ENCODE results near the gene OR5D16.
"Not testable (repeated sequence)": the region's sequence is repeated elsewhere in the genome, so short reads cannot be mapped to it uniquely, and the experiment has no call there.

Gene OR5D16

DNA sequence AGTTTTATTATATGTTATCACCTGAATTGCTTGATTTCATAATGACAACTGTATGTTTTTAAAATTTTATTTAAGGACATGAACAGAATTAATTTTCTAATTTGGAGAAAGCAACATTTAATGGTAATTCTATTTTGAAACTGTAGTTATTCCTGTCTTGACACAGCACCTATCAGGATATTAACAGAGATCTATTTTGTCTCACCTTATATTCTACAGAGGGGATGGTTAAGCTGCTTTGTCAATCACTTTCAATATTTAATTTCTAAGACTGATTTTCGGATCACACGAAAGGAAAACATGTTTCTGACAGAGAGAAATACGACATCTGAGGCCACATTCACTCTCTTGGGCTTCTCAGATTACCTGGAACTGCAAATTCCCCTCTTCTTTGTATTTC is at the start of gene OR5D16:
TSS of gene OR5D16 (plus strand) at position 301 of the 400 bp plus-strand sequence. CDS start at position 301, 0 bp downstream.
- no peak for DNase-seq (ENCODE audit: low read depth in 2 of 2)

DNA sequence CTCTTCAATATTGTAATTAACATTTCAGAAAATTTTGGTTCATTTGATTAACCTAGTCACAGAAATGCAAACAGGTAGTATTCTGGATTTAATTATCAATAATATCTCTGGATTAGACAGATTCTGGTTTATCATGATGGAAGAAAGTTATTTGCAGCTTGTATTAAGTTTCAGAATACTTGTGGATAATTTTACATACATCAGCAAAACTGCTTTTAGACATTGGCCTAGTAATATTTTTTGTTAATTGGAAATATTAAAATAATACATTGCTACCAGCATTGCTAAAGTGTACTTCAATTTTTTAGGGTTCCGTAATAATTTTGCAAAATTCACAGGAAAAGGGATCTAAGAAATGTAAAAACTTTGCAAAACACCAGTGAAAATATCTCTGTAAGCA is 46.9 kb upstream of the OR5D16 start:
- no peak for DNase-seq (ENCODE audit: low read depth in 2 of 2)

DNA sequence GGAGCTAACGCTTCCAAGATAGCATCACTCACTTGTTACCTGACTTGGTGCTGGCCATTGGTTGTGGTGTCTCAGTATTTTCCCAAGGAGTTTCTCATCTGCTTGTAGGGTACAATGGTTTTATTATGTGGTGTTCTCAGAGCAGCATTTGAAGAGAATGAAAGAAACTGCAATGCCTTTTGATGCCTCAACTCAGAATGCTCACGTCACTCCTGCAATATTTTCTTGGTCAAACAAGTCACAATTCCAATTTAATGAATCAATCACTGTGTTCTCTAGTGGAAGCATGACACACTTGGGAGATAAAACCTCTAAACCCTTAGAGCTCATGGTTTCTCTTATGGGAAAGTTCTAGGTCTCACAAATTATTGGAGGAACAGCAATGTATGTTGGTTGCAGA is 45.2 kb upstream of the OR5D16 start:
- no peak for DNase-seq (ENCODE audit: low read depth in 2 of 2)

DNA sequence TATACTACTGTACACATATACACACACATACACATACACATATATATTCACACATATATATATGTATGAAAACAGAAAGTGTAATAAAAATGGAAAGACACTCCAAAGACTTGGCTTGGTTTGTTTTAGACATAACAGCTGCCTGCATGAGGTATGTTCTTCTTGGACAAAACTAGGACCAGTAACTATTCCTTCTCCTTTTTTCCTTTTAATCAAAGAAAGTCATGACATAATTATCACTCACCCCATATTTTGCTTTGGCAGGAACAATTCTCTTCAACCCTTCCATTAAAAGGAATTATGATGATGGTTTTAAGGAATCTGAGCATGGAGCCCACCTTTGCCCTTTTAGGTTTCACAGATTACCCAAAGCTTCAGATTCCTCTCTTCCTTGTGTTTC is 43.3 kb upstream of the OR5D16 start, which contains the start of gene OR5D14:
TSS of gene OR5D14 (plus strand) at position 301 of the 400 bp plus-strand sequence. CDS start at position 301, 0 bp downstream.
- no peak for DNase-seq (ENCODE audit: low read depth in 2 of 2)

DNA sequence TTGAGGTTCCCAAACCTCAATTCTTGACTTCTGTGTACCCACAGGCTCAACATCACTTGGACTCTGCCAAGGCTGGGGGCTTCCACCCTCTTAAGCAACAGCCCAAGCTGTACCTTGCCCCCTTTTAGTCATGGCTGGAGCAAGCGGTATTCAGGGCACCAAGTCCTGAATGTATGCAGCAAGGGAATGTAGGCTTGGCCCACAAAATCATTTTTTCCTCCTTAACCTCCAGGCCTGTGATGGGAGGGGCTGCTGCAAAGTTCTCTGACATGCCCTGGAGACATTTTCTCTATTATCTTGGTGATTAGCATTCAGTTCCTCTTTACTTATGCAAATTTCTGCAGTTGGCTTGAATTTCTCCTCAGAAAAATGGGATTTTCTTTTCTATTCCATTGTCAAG is 32.3 kb upstream of the OR5D16 start:
- no peak for DNase-seq (ENCODE audit: low read depth in 2 of 2)

DNA sequence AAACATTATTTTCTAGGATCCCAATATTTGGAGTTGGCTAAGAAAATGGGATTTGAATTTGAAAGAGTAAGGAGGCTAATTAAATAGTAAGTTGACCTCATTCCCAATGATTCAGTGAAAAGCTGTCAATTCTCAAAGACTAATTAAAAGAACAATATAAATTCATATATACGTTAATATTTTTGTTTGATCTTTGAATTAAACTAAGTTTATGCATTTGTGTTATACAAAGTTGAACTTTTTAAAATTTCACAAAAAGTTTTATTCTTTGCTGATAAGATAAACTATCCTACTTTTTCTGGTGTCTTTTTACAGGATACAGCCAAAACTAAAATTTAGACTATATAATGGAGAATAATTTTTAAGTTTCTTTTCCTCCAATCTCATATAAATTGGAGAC is 27.5 kb upstream of the OR5D16 start, which contains the start of gene OR5L1:
TSS of gene OR5L1 (plus strand) at position 301 of the 400 bp plus-strand sequence. CDS start 100 bp downstream, outside the sequence.
- DNase-seq (ENCODE audit: low read depth in 2 of 2): no peak

DNA sequence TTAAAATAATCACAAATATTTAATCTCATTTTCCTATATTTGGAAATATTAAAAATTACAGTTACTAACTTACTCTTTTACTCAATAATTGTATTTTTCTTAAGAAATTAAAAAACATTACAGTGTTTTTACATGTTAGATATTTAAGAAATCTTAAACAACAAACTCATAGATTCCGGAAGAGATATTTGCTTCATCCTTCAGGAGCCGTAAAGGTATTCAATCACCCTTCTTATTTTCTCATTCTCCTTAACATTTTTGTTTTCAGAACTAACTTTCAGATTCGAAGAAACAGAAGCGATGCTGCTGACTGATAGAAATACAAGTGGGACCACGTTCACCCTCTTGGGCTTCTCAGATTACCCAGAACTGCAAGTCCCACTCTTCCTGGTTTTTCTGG is 19.2 kb upstream of the OR5D16 start, which contains the start of gene OR5D18:
TSS of gene OR5D18 (plus strand) at position 301 of the 400 bp plus-strand sequence. CDS start at position 301, 0 bp downstream.
- DNase-seq (ENCODE audit: low read depth in 2 of 2): no peak

DNA sequence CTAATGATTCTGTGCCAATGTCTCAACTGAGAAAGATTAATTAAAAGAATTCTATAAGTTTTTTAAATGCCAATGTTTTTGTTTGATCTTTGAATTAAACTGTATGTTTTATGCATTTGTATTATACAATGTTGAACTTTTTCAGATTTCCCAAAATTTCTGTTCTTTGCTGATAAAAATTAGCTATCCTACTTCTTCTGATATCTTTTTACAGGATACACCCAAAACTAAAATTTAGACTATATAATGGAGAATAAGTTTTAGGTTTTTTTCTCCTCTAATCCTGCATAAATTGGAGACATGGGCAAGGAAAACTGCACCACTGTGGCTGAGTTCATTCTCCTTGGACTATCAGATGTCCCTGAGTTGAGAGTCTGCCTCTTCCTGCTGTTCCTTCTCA is 11.6 kb upstream of the OR5D16 start, which contains the start of gene OR5L2:
TSS of gene OR5L2 (plus strand) at position 301 of the 400 bp plus-strand sequence. CDS start at position 301, 0 bp downstream.
- DNase-seq (ENCODE audit: low read depth in 2 of 2): no peak

DNA sequence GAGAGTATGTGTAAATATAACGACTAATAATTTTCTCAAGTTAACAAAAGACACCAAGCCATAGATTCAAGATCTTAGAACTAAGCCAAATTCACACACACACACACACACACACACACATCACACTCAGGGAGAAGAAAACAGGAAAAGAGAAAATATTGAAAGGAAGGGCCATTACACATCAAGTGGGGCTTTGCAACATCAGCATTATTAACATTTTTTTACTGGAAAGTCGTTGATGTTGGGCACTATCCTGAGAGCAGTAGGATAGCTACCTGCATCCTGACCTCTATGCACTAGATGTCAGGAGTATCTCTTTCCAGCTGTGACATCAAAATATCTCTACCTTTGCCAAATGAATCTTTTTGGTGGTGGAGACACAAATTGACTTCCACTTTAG is 8.9 kb downstream of the OR5D16 start:
- DNase-seq (ENCODE audit: low read depth in 2 of 2): no peak

DNA sequence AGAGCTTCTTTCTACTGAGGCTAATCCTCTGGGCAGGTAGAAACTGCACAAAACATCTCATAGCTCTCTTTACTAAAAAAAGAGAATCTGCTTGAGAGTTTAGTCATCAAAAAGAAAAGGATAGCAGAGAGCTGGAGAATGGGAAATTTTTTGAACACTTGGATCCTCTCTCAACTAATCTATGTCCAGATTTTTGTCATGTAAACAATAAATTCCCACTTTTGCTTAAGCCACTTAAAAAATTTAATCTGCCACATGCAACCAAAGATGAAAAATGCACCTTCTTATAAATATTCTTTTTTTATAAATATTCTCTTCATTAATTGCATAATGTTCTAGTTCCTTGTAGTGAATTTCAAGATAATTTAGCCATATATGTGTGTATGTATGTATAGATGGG is 10.5 kb downstream of the OR5D16 start:
- DNase-seq (ENCODE audit: low read depth in 2 of 2): no peak

DNA sequence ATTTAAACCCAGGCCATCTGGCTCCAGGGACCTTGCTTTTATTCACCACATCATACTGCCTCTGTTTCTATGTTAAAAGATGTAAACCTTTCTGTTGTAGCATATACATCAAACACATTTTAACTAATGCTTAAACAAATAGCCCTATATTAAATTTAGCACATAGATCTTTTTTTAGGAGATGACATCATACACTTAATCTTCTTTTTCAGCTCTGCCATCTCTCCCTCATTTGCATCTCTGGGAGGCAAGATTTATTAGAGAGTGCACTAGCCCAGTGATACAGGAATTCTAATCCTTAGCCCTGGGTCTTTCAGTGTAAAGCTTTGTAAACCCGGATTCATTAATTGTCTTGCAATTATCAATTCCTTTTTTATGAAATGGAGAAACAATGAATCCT is 13.6 kb downstream of the OR5D16 start:
- no peak for DNase-seq (ENCODE audit: low read depth in 2 of 2)

DNA sequence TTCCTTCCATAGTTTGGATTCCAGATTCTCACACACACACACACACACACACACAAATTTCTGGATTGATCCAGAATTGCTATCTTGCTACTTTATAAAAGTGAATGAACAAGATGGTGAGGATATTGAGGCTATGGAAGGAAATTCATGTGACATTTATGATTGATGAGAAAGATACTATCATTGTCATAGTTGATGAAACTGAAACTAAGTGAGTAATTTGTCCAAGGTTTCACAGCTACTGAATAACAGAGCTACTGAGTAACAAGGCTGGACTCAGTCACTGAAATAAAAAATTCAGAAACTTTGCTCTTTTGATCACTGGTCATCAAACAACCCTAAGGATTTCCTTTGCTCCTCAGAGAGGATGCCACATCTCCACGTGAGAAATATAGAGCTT is 16.2 kb downstream of the OR5D16 start:
- DNase-seq (ENCODE audit: low read depth in 2 of 2): no peak

DNA sequence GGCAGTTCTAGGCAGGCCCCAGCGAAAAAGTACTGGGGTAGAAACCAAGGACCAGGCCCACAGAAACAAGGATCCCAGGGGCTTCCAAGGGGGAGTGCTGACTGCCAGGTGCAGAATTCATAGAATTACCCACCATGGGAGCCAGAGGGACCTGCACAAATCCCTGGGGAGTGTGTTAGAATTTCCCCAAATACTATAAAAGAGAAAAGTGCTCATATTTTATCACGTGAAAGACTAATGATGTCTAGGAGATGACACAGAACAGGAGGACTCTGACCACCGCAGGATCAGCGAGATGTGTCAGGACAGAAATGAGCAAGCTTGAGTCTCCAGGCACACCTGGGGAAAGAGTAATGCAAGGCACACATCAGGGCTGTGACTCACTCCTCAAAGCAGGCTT is 28.8 kb downstream of the OR5D16 start:
- not testable (repeated sequence) for DNase-seq (ENCODE audit: low read depth in 2 of 2)

DNA sequence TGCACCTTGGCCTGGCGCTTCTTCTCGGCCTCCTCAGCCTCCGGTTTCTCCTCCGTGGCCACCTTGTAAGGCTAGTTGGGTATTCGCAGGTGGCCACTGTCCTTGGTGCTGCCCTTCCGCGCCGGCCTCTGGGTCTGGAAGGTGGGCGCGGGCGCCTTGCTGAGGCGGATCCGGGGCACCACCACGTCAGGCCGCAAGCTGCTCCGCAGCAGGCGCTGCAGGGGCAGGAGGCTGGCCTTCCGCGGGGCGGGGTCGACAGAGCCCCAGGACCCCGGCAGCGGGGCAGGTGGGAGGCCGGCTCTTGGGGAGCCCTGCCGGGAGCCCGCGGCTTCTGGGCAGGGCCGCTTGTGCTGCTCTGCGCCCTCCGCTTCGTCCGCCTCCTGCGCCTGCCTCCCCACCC is 34.2 kb downstream of the OR5D16 start:
- not testable (repeated sequence) for DNase-seq (ENCODE audit: low read depth in 2 of 2)

DNA sequence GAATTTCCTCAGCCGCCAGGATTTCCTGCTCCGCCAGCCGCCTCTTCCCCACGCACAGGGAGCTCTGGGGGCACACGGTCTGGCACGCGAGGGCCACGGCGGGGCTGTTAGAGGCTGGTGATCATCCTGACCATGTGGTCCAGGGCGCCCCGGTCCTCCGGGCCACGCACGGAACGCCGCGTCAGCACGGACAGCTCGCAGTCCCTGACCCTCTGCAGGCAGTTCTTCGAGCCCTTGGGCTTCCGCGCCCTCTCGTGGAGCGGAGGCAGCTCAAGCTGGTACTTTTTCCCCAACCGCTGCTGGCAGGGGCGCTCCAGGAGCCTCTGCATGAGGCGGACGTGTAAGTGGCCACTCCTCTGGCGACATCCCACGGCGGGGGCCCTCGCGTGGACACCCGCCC is 34.6 kb downstream of the OR5D16 start:
- DNase-seq (ENCODE audit: low read depth in 2 of 2): not testable (repeated sequence)

DNA sequence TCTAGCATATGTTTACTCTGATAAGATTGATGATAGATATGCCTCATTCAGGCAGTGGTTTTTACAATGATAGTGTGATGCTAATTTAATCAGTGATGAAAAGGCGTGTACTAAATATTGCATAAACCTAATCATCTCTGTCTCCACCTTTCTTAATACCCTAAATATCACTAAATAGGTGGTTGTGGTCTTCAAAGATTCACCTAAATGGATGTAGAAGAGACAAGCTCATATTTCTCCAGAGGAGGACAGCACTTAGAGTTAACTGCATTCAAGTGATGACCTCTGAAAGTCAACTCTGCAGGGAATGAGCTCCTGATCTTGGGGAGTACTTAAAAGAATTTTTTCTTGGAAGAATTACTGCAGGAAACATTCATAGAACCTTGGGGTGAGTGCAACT is 44.4 kb downstream of the OR5D16 start, which contains the start of gene TRIM51:
TSS of gene TRIM51 (plus strand) at position 301 of the 400 bp plus-strand sequence. CDS start 2,132 bp downstream, outside the sequence.
- DNase-seq (ENCODE audit: low read depth in 2 of 2): not testable (repeated sequence)

DNA sequence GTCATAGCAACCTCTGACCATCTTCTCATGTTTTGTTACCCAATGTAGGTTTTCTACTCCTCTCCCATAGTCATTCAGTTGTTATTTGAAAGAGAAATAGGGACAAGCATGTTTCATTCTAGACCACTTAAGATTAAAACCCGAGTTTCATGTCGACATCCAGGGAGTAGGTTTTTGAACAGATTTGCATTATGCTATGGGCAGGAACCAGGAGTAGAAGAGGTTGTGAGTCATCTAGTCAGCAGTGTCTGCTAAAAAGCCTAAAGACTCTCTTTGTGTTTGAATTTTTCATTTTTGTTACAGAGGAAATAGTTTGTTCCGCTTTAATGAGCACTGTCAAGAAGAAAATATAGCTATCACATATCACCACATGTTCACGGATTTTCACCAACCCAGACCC is 46.4 kb downstream of the OR5D16 start:
- DNase-seq (ENCODE audit: low read depth in 2 of 2): not testable (repeated sequence)

DNA sequence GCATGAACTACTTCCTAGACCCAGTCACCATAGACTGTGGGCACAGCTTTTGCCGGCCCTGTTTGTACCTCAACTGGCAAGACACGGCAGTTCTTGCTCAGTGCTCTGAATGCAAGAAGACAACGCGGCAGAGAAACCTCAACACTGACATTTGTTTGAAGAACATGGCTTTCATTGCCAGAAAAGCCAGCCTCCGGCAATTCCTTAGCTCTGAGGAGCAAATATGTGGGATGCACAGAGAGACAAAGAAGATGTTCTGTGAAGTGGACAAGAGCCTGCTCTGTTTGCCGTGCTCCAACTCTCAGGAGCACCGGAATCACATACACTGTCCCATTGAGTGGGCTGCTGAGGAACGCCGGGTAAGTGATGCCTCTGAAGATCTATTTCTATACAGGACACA is 46.9 kb downstream of the OR5D16 start:
- not testable (repeated sequence) for DNase-seq (ENCODE audit: low read depth in 2 of 2)

Data from fibroblast of skin of left biceps (primary cell).